ENCODE data around the gene SRGAP3. TPM values are rescaled to one million over a fixed set of nuclear protein-coding genes. Genes with fewer than 3 reads are reported as not detected.

Gene SRGAP3
- total RNA-seq, 1 experiment from 2014 or later, result 0.69 TPM

- Histone ChIP-seq H3K27ac (ENCODE audit: low read depth, low read length, poor library complexity, severe bottlenecking) (no peak overlapping the region), H3K27me3 (replicated peaks; ENCODE audit: insufficient read depth, low read depth, low read length, poor library complexity) (no peaks in the 10 kb centered on the region), H3K36me3 (ENCODE audit: insufficient read depth, low read length, poor library complexity, severe bottlenecking) (no peaks in the 10 kb centered on the region), H3K4me3 (ENCODE audit: low read depth, low read length, poor library complexity, severe bottlenecking) (no peak overlapping the region), H3K4me1 (ENCODE audit: insufficient read depth, low read length, poor library complexity, severe bottlenecking) (no peaks in the 10 kb centered on the region), H3K9me3 (ENCODE audit: low read depth, low read length, poor library complexity, severe bottlenecking) (no peaks in the 10 kb centered on the region)
- DNase-seq (ENCODE audit: low spot score), result no peak
- CTCF ChIA-PET, result no interaction called here
- POLR2A ChIA-PET (ENCODE audit: low non-redundant PET), result no interaction called here
- no TSS peak for BruUV-seq (replicated peaks)
- TF ChIP-seq EZH2 (IDR thresholded peaks at IDR 0.05; ENCODE audit: borderline replicate concordance, low read depth, low read length, poor library complexity, severe bottlenecking), result no peak
- no peak for TF ChIP-seq CTCF (conservative IDR thresholded peaks at IDR 0.05; ENCODE audit: low read depth, low read length)
- intact Hi-C loops (cut with micrococcal nuclease; ENCODE audit: unreplicated experiment), result no loop called here
These were observed 27.4 kb upstream of the SRGAP3 start for GRCh38 chr3:9276761-9277370.

GRCh38 chr3:9271903-9272302, 22.5 kb upstream of the SRGAP3 start:
- Histone ChIP-seq H3K27ac (ENCODE audit: low read depth, low read length, poor library complexity, severe bottlenecking) (no peak overlapping the region), H3K4me3 (ENCODE audit: low read depth, low read length, poor library complexity, severe bottlenecking) (no peak overlapping the region), H3K4me1 (ENCODE audit: insufficient read depth, low read length, poor library complexity, severe bottlenecking) (no peaks in the 10 kb centered on the region), H3K9me3 (ENCODE audit: low read depth, low read length, poor library complexity, severe bottlenecking) (no peaks in the 10 kb centered on the region), H3K27me3 (replicated peaks; ENCODE audit: insufficient read depth, low read depth, low read length, poor library complexity) (no peaks in the 10 kb centered on the region), H3K36me3 (ENCODE audit: insufficient read depth, low read length, poor library complexity, severe bottlenecking) (no peaks in the 10 kb centered on the region)
- TF ChIP-seq CTCF (conservative IDR thresholded peaks at IDR 0.05; ENCODE audit: low read depth, low read length) (no peak), EZH2 (IDR thresholded peaks at IDR 0.05; ENCODE audit: borderline replicate concordance, low read depth, low read length, poor library complexity, severe bottlenecking) (no peak)
- no peak for DNase-seq (ENCODE audit: low spot score)
- BruUV-seq (replicated peaks), result no TSS peak
- intact Hi-C loops (cut with micrococcal nuclease; ENCODE audit: unreplicated experiment), result no loop called here
- ChIA-PET CTCF (no interaction called here), POLR2A (ENCODE audit: low non-redundant PET) (no interaction called here)

- CTCF ChIA-PET, result no interaction called here
These were observed 21.3 kb upstream of the SRGAP3 start for GRCh38 chr3:9270704-9271103.

More at GRCh38 chr3:9270704-9271103, 21.3 kb upstream of the SRGAP3 start:
- H3K9me3 ChIP-seq (ENCODE audit: low read depth, low read length, poor library complexity, severe bottlenecking), result no peaks in the 10 kb centered on the region
- intact Hi-C loops (cut with micrococcal nuclease; ENCODE audit: unreplicated experiment), result no loop called here
- DNase-seq (ENCODE audit: low spot score), result no peak
- no peaks in the 10 kb centered on the region for H3K4me1 ChIP-seq (ENCODE audit: insufficient read depth, low read length, poor library complexity, severe bottlenecking)
- POLR2A ChIA-PET (ENCODE audit: low non-redundant PET), result no interaction called here
- no TSS peak for BruUV-seq (replicated peaks)
- H3K4me3 ChIP-seq (ENCODE audit: low read depth, low read length, poor library complexity, severe bottlenecking), result no peak overlapping the region
- no peak overlapping the region for H3K27ac ChIP-seq (ENCODE audit: low read depth, low read length, poor library complexity, severe bottlenecking)
- TF ChIP-seq EZH2 (IDR thresholded peaks at IDR 0.05; ENCODE audit: borderline replicate concordance, low read depth, low read length, poor library complexity, severe bottlenecking), result no peak
- no peak for TF ChIP-seq CTCF (conservative IDR thresholded peaks at IDR 0.05; ENCODE audit: low read depth, low read length)
- H3K27me3 ChIP-seq (replicated peaks; ENCODE audit: insufficient read depth, low read depth, low read length, poor library complexity), result no peaks in the 10 kb centered on the region
- H3K36me3 ChIP-seq (ENCODE audit: insufficient read depth, low read length, poor library complexity, severe bottlenecking), result no peaks in the 10 kb centered on the region

Measured in A673 (cell line).